HCT116 (cell line): ENCODE results near the gene CPNE4. TPM values are rescaled to one million over a fixed set of nuclear protein-coding genes. Genes with fewer than 3 reads are reported as not detected.

Source experiments
- ATAC-seq: fragments of 200-7000 bp; cut with Tn5 transposase; 2 replicates; pipeline ENCODE4 v1.9.1; 2020; ENCODE audit warnings: mild to moderate bottlenecking, moderate library complexity
- BruUV-seq: library from RNA; stranded (reverse); fragments of 400-500 nt; replicated peaks from 2 replicates; lab custom pipeline; 2021; lab: Mats Ljungman, UMichigan
- CTCF ChIA-PET: fragments of 300-600 bp; sonication (Branson Sonifier 250); formaldehyde crosslinking; loops from one replicate; lab custom pipeline; 2021; ENCODE audit warnings: antibody characterized with exemption; lab: Charles Lee
- POLR2A ChIA-PET: fragments of 300-600, 350-600 bp; sonication (Branson Sonifier 250); formaldehyde crosslinking; loops from one replicate; lab custom pipeline; 2021; ENCODE audit warnings: antibody characterized with exemption; lab: Charles Lee
- RAD21 ChIA-PET, 2 experiments: fragments of 300-600 bp; sonication (Branson Sonifier 250); formaldehyde crosslinking; loops; one replicate each; lab custom pipeline; 2023; ENCODE audit warnings: low total read pairs in 2 of 2; ENCODE audit not compliant: uncharacterized antibody in 2 of 2, unreplicated experiment in 2 of 2, low non-redundant PET in 1 of 2; lab: Charles Lee
- DNase-seq: peaks from one replicate; pipeline ENCODE4 v3.0.0-alpha.2; 2010; ENCODE audit warnings: low read depth, low spot score
- H2AFZ ChIP-seq: fragments of 200-600 bp; shearing (Covaris generic), sonication (generic); 2 replicates; pipeline ENCODE4 v1.6.1; 2017; ENCODE audit warnings: low read depth, mixed run types, mixed read lengths, antibody characterized with exemption, low read length; ENCODE audit not compliant: poor library complexity, severe bottlenecking
- H3K27ac ChIP-seq: 2 replicates; pipeline ENCODE4 v1.5.1; 2012; ENCODE audit warnings: low read depth, low read length
- H3K27me3 ChIP-seq: fragments of 200-600 bp; sonication (generic); 2 replicates; pipeline ENCODE4 v1.6.1; 2016; ENCODE audit warnings: mixed run types, low read length, mixed read lengths; ENCODE audit not compliant: insufficient read depth
- H3K36me3 ChIP-seq, 2 experiments: fragments of 200-500 bp in 1 of 2; fragments of 200-600 bp in 1 of 2; sonication (Bioruptor generic) in 1 of 2; sonication (generic) in 1 of 2; 2 replicates each; pipeline versions ENCODE4 v1.5.1 to v1.6.1; 2014 to 2016; ENCODE audit warnings: low read length in 2 of 2, inconsistent platforms in 1 of 2, mixed read lengths in 1 of 2, mixed run types in 1 of 2; ENCODE audit not compliant: insufficient read depth in 2 of 2, control insufficient read depth in 1 of 2
- H3K4me1 ChIP-seq, 2 experiments: fragments of 200-600 bp in 1 of 2; sonication (generic) in 1 of 2; 2 replicates each; pipeline versions ENCODE4 v1.5.1 to v1.6.1; 2012 to 2017; ENCODE audit warnings: low read length in 2 of 2, inconsistent platforms in 1 of 2, mild to moderate bottlenecking in 1 of 2, mixed read lengths in 1 of 2, mixed run types in 1 of 2, moderate library complexity in 1 of 2; ENCODE audit not compliant: insufficient read depth in 2 of 2, control insufficient read depth in 1 of 2
- H3K4me2 ChIP-seq: fragments of 200-600 bp; sonication (generic); 2 replicates; pipeline ENCODE4 v1.6.1; 2017; ENCODE audit warnings: mixed run types, low read length, mixed read lengths
- H3K4me3 ChIP-seq, 2 experiments: fragments of 200-600 bp in 1 of 2; sonication (generic) in 1 of 2; replicated peaks in 1 of 2; 2 replicates each; pipeline ENCODE4 v1.5.1; 2011 to 2016; ENCODE audit warnings: low read length in 2 of 2, control low read depth in 1 of 2, low read depth in 1 of 2, mild to moderate bottlenecking in 1 of 2, mixed read lengths in 1 of 2, mixed run types in 1 of 2
- H3K79me2 ChIP-seq: fragments of 200-600 bp; sonication (generic); 2 replicates; pipeline ENCODE4 v1.6.1; 2017; ENCODE audit warnings: mild to moderate bottlenecking, mixed run types, low read length, moderate library complexity, mixed read lengths; ENCODE audit not compliant: insufficient read depth
- H3K9ac ChIP-seq: fragments of 200-600 bp; sonication (generic); 2 replicates; pipeline ENCODE4 v1.6.1; 2016; ENCODE audit warnings: low read length, mixed read lengths
- H3K9me2 ChIP-seq: fragments of 200-600 bp; sonication (generic), shearing (Covaris generic); 2 replicates; pipeline ENCODE4 v1.6.1; 2017; ENCODE audit warnings: mixed run types, mild to moderate bottlenecking, moderate library complexity; ENCODE audit not compliant: insufficient read depth
- H3K9me3 ChIP-seq, 2 experiments: fragments of 200-500 bp in 1 of 2; fragments of 200-600 bp in 1 of 2; sonication (Bioruptor generic) in 1 of 2; sonication (generic) in 1 of 2; 2 replicates each; pipeline ENCODE4 v1.6.1; 2014 to 2017; ENCODE audit warnings: low read length in 2 of 2, mixed read lengths in 2 of 2, inconsistent platforms in 1 of 2, low read depth in 1 of 2, mild to moderate bottlenecking in 1 of 2, mixed run types in 1 of 2, moderate library complexity in 1 of 2; ENCODE audit not compliant: control insufficient read depth in 1 of 2, insufficient read depth in 1 of 2
- H4K20me1 ChIP-seq: fragments of 200-600 bp; sonication (generic), shearing (Covaris generic); 2 replicates; pipeline ENCODE4 v1.6.1; 2017; ENCODE audit warnings: mixed run types, mild to moderate bottlenecking, moderate library complexity; ENCODE audit not compliant: insufficient read depth
- CEBPB ChIP-seq: IDR thresholded peaks from 2 replicates; pipeline ENCODE4 v1.6.1; 2012; ENCODE audit warnings: low read depth
- EZH2phosphoT487 ChIP-seq: fragments of 200-600 bp; IDR thresholded peaks from 2 replicates; pipeline ENCODE4 v1.6.1; 2018; ENCODE audit warnings: antibody characterized with exemption, borderline replicate concordance
- JUND ChIP-seq: IDR thresholded peaks from 2 replicates; pipeline ENCODE4 v1.6.1; 2012
- RAD21 ChIP-seq: IDR thresholded peaks from 2 replicates; pipeline ENCODE4 v1.6.1; 2012; ENCODE audit warnings: low read depth, mild to moderate bottlenecking
- SIN3A ChIP-seq: IDR thresholded peaks from 2 replicates; pipeline ENCODE4 v1.6.1; 2012; ENCODE audit warnings: low read depth
- TCF7L2 ChIP-seq: IDR thresholded peaks from 2 replicates; pipeline ENCODE4 v1.7.0; 2011; ENCODE audit warnings: borderline replicate concordance, inconsistent platforms; ENCODE audit not compliant: insufficient read depth, insufficient read length; ENCODE audit errors: extremely low read depth
- ZFX ChIP-seq: fragments of 450-650 bp; IDR thresholded peaks from 2 replicates; pipeline ENCODE4 v1.6.1; 2017
- ZNF274 ChIP-seq: fragments of 200-500 bp; sonication (Bioruptor generic); IDR thresholded peaks from 2 replicates; pipeline ENCODE4 v1.6.1; 2014; ENCODE audit warnings: mild to moderate bottlenecking, low read depth, low read length, inconsistent platforms
- intact Hi-C: fragments of 100-400 bp; cut with micrococcal nuclease; formaldehyde crosslinking; loops from 2 replicates; pipeline ENCODE4 v1.10.0; 2022
- total RNA-seq: library from RNA; stranded (reverse); gene quantifications from one replicate; pipeline ENCODE4 v1.2.1, GENCODE V29; 2021; ENCODE audit not compliant: unreplicated experiment
- TF ChIP-seq, protein P1 (sequence below): IDR thresholded peaks from 2 replicates; pipeline ENCODE4 v1.6.1; 2012; ENCODE audit warnings: low read depth
- TF ChIP-seq, protein P2 (sequence below): IDR thresholded peaks from 2 replicates; pipeline ENCODE4 v1.6.1; 2011; ENCODE audit warnings: mild to moderate bottlenecking, low read length, moderate library complexity; ENCODE audit not compliant: insufficient replicate concordance; ENCODE audit errors: extremely low read depth

Gene CPNE4
- total RNA-seq, 1 experiment from 2014 or later, result not detected

GRCh38 chr3:131623431-131623830 is 411.4 kb downstream of the CPNE4 start:
- ChIA-PET POLR2A (no interaction called here), RAD21 (interaction anchor here in 1 of 2 experiments (0.6 kb wide), 1 partner anchor 357 kb away, joined by 4 read pairs; no protein-coding TSS in a partner anchor), CTCF (no interaction called here)
- Histone ChIP-seq H4K20me1 (no peaks in the 10 kb centered on the region; the same call in 1 of the 2 replicates), H3K36me3 (no peaks in the 10 kb centered on the region), H3K4me2 (no peak overlapping the region), H3K9me3 (no peaks in the 10 kb centered on the region), H3K79me2 (no peaks in the 10 kb centered on the region), H3K4me3 (no peak overlapping the region), H3K27me3 (peaks cover 59% of the 10 kb centered on the region), H3K9ac (no peak overlapping the region), H3K9me2 (no peaks in the 10 kb centered on the region; the same call in 1 of the 2 replicates), H3K4me1 (no peaks in the 10 kb centered on the region), H2AFZ (no peak overlapping the region), H3K27ac (no peak overlapping the region)
- no peak for DNase-seq
- no peak for TF ChIP-seq SIN3A
- TF ChIP-seq CEBPB, result no peak
- TF ChIP-seq, protein P1, sequence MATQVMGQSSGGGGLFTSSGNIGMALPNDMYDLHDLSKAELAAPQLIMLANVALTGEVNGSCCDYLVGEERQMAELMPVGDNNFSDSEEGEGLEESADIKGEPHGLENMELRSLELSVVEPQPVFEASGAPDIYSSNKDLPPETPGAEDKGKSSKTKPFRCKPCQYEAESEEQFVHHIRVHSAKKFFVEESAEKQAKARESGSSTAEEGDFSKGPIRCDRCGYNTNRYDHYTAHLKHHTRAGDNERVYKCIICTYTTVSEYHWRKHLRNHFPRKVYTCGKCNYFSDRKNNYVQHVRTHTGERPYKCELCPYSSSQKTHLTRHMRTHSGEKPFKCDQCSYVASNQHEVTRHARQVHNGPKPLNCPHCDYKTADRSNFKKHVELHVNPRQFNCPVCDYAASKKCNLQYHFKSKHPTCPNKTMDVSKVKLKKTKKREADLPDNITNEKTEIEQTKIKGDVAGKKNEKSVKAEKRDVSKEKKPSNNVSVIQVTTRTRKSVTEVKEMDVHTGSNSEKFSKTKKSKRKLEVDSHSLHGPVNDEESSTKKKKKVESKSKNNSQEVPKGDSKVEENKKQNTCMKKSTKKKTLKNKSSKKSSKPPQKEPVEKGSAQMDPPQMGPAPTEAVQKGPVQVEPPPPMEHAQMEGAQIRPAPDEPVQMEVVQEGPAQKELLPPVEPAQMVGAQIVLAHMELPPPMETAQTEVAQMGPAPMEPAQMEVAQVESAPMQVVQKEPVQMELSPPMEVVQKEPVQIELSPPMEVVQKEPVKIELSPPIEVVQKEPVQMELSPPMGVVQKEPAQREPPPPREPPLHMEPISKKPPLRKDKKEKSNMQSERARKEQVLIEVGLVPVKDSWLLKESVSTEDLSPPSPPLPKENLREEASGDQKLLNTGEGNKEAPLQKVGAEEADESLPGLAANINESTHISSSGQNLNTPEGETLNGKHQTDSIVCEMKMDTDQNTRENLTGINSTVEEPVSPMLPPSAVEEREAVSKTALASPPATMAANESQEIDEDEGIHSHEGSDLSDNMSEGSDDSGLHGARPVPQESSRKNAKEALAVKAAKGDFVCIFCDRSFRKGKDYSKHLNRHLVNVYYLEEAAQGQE, result no peak
- no peak for TF ChIP-seq ZFX
- no peak for TF ChIP-seq TCF7L2
- no peak for TF ChIP-seq ZNF274
- no peak for TF ChIP-seq RAD21
- no peak for TF ChIP-seq JUND
- no peak for TF ChIP-seq EZH2phosphoT487
- TF ChIP-seq, protein P2, sequence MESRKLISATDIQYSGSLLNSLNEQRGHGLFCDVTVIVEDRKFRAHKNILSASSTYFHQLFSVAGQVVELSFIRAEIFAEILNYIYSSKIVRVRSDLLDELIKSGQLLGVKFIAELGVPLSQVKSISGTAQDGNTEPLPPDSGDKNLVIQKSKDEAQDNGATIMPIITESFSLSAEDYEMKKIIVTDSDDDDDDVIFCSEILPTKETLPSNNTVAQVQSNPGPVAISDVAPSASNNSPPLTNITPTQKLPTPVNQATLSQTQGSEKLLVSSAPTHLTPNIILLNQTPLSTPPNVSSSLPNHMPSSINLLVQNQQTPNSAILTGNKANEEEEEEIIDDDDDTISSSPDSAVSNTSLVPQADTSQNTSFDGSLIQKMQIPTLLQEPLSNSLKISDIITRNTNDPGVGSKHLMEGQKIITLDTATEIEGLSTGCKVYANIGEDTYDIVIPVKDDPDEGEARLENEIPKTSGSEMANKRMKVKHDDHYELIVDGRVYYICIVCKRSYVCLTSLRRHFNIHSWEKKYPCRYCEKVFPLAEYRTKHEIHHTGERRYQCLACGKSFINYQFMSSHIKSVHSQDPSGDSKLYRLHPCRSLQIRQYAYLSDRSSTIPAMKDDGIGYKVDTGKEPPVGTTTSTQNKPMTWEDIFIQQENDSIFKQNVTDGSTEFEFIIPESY, result no peak
- intact Hi-C loops, result no loop called here
- BruUV-seq, result no TSS peak
- no peak for ATAC-seq
